GM03348 (cell line): ENCODE results near the gene TMEM63A.
A peak's percentile ranks its signal among the peaks of the same experiment; 100 is the strongest.

Source experiments
- DNase-seq: peaks from one replicate; pipeline ENCODE4 v3.0.0; 2012; ENCODE audit warnings: low spot score

The TMEM63A gene

DNA sequence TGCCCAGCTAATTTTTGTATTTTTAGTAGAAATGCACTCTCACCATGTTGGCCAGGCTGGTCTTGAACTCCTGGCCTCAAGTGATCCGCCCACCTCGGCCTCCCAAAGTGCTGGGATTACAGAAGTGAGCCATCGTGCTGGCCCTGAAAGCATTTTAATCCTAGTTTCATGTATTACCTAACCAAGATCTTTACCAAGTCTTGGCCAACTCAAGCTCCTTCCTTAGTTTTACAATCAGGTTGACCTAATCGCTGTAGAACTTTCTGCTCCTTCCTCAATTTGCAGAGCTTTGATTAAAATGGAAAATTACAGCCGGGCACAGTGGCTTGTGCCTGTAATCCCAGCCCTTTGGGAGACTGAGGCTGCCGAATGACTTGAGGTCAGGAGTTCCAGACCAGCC is 3.2 kb upstream of the TMEM63A start:
- no peak for DNase-seq

DNA sequence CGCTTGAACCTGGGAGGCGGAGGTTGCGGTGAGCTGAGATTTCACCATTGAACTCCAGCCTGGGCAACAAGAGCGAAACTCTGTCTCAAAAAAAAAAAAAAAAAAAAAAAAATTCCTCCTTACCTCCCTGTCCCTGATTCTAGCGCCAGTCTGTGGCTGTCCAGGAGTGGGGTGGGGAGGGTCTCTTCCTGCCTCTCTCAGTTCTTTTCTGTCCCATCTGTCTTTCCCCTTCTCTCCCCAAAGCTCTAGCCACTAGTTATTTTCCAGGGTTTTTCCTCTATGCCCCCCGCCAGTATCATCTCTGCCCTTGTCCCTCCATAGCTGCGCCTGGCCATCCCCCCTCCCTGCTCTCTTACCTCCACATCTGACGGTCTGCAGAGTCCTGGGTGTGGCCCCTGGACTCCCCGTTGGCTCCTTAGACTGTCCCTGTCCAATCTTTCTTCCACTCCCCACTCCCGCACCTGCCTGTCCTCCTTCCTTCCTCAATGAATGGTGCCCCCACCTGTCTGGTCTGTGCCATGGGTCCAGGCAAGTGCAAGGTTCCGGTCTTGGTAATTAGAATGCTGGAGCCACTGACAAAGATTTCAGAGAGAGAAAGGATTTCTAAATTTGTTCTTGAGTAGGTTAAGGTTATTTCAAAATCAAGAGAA is 1.6 kb upstream of the TMEM63A start:
- no peak for DNase-seq

DNA sequence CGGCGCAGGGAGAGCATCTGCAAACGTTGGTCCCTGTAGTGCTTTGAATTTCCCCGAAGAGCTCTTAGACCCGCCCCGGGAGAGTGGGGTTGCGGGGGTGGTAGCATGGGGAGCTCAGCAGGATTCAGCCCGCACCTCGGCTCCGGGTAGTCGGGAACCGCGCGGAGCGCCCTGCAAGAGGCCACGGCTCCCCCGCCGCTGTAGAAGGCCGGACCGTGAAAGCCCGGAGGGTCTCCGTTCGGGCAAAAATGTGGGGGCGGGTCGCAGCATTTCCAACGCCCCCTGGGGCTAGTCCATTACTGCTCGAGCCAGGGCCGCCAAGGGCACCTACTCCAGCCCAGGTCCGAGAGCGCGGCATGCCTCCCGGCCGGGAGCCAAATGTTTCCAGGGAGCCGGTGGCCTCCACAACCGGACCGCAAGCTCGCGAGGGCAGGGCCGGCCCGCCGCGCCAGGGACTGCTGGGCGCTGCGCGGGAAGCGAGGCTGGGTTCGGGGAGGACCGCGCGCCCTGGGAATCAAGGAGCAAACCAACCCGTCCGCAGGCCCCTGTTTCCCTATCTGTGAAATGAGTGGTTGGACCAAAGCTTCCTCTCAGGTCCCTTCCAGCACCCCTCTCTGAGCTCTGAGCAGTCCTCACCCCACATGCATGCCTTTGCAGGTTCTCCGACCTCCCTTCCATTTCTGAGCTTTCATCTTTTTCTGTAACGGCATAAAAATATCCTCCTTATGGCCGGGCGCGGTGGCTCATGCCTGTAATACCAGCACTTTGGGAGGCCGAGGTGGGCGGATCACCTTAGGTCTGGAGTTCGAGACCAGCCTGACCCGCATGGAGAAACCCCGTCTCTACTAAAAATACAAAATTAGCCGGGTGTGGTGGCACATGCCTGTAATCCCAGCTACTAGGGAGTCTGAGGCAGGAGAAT is 775 bp upstream of the TMEM63A start:
- peak; percentile 86 for DNase-seq

DNA sequence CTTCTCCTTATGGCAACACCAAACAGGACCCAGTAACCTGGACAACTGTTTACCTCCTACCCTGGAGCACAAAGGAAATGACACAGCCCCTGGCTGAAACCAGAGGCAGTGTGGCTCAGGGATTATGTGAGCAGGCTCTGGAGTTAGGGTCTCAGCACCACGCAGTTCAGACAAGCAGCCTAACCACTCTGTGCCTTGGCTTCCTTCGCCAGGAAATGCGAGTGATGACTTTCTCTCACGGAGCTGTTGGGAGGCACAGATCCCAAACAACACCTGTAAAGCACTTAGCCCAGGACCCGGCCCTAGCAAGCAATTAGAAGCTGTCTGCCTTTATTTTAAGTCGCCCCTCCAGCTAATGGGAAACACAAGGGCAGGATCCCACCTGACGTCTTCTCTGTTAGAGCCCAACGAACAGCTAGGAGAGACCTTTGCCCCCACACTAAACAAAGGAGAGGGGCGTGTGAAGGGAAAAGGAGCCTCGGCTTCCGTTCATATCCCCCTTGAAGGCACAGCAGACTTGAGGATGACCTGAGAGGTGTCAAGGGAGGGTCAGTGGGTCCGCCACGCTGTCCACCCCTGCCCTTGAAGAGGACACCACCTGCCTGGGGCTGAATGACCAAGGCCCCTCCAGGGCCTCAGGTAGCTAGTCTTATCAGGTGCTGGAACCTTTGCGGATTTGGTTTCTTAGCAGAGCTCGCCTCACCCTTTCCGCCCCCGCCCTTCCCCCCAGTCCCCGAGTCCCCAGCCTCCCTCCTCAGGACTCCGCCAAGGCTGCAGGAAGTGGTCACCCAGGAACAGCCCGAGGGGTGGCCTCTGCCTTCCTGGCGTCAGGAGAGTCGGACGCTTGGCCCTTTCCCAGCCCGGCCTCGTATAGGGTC is 860 bp downstream of the TMEM63A start:
- peak; percentile 76 for DNase-seq

DNA sequence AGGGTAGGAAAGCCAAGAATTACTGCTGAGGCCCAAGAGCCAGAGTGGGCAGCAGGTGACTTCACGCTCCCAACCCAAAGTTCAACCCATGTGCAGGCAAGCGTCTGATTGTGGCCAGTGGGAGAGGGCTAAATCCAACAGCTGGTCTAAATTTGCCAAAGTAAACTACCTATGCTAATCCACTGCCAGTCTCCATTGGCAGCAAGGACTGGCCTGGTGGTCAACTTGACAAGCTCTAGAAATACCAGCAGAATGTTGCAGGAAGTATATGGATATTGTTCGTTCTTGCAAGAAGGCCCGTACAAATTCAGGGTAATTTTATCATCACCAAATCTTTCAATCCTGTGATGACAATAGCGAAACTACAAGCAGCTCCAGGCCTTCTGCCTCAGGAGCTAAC is 1.5 kb downstream of the TMEM63A start:
- no peak for DNase-seq

DNA sequence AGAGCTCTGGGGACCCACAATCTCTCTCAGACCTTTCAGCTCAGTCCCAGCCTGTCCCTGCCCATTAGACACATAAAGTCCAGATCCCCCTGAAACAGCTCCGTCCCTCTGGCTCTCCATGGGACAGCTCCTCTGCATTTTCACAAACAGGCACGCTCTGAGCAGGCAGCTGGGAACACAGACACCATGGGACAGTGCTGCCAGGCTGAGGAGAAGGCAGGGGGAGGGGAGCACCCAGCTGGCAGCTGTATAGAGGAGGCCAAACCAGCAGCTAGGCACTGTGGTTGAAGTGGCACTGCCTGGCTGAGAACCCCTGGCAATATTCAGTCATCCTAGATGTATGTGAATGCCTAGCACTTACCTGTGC is 2.0 kb downstream of the TMEM63A start:
- no peak for DNase-seq

DNA sequence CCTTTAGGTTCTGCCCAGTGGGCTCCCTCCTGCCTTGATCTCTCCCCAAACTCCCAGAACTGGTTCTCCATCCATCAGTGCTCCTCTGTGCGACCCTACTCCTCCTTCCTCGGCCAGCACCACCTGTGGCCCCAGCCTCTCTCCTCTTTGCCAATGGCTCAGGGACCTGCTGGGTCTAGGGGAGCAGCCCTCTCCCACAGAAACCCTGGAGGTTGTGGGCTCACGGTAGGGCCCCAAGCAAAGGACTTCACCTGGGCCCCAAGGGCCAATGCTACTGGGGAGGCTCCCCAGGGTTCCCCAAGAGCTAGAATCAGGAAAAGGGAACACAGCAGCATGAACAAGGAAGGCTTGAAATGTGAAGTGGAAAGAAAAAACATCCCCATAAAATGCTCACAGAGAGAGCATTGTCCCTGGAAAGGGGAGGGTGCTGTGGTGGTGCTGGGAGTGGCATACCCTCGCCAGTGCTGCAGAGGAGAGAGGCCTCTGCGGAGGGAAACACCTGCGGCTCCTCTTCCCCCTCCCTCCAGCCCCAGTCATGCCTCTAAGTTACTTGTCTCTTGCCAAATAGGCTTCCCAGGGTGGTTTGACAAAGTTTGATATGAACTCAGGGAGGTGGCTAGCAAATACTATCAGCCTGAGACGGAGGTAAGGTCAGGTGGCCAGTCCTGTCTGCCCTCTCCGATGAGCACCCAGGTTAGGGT is 2.5 kb downstream of the TMEM63A start:
- DNase-seq: no peak

DNA sequence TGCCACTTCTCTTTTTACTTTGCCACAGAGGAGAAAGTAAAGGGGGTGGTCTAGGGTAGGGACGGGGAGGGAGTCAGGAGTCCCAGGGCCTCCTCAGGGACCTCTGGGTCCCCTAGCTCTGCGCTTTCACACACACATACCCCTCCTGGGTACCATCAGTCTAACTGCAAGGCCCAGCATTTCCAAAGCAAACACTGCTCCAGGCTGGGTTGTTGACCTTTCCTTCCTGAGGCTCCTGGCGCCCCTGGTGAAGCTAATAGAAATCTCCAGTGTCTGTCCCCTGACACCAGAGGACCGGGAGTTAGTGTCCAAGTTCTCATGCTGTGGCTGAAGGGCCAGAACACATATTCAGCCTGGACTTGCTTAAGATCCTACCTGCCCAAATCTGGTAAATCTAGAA is 3.9 kb downstream of the TMEM63A start:
- DNase-seq: no peak

DNA sequence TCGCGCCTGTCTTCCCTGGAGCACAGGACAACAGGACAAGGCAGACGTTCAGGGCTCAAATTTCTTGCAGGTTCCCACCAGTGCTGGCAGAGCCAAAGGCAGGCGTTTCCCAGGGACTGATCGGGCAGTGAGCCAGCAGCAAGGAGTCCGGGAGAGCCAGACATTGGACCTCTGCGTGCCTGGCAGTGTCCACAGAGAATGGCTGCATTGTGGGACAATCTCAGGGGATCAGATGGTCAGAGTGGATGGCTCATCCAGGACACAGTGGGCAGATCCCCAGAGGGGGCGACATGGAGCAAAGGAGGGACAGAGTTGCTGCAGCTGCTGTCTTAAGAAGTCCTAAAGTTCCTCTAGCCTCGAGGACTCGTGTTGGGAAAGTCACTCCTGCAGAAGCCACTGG is 4.6 kb downstream of the TMEM63A start:
- DNase-seq: peak; percentile 57

DNA sequence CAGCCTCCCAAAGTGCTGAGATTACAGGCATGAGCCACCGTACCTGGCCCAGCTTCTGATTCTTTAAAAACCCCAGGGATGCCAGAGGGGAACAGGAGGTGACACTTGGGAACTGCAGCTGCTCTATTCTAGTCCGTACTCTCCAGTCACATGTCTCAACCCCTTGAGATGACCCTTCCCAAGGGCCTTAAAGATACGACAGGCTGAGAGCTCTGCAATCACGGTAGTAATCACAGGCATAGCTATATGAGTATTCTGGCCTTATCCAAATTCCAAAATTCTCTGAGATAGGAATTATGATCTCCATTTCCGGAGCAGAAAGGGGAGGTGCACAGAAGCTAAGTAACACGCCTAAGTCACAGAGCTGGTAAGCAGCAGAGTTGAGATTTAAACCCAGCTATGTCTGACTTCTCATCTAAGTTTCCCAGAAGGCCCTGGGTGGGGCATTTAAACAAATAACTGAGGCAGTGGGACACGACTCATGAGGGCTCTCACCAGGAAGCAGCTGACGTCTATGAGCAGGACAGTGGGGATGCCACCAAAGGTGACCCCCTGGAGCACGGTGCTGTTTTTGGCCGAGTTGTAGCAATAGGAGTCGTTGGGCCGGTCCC is 5.2 kb downstream of the TMEM63A start:
- no peak for DNase-seq

DNA sequence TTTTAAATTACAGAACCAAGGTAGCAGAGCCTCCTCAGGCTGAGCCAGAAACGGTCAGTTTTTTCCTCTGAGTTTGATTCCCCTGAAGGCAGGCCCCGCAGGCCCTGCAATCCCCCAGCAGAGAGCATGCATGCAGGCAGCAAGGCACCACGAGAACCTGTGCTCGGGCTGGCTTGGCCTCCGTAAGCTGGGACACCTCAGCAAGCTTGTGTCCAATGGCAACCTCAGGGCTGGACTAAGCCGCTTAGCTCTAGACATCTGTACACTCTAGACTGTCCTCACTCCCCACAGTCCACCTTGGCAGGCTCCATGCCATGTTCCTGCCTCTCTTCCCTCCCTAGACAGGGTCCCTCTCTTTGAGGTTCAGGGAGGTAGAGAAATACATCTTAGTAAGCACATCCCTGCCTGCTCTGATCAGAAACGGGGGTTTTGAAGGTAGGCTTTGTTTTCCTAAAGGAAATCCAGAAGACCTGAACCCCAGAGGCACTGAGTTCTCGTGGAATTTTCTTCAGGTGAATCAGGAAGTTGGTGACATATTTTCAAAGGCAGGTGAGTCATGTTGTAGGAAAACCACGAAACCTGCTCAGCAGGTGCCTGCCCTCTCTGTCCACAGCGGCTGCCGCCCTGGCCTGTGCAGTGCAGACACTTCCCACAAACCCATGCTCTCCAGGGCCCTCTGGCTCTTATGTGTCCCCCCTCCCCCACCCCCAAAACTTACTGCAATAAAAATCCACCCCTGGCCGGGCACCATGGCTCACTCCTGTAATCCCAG is 7.0 kb downstream of the TMEM63A start:
- no peak for DNase-seq

DNA sequence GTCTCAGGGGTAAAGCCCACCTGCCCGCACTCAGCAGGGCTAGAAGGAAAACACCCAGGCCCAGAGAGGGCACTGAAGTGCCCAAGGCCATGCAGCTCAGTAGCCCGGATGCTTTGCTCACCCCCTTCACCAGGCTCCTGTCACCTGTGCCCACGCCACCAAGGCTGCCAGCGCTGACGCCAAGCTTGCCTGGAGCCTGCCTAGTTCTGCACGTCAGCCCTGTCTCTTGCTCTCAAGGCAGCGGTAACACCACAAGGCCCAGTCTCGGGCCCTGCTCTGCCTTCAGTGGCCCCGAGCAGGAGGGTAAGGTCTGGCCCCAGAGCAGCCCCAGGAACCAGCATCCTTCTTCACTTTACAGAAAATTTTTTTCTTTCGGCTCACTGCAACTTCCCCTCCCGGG is 7.7 kb downstream of the TMEM63A start:
- no peak for DNase-seq

DNA sequence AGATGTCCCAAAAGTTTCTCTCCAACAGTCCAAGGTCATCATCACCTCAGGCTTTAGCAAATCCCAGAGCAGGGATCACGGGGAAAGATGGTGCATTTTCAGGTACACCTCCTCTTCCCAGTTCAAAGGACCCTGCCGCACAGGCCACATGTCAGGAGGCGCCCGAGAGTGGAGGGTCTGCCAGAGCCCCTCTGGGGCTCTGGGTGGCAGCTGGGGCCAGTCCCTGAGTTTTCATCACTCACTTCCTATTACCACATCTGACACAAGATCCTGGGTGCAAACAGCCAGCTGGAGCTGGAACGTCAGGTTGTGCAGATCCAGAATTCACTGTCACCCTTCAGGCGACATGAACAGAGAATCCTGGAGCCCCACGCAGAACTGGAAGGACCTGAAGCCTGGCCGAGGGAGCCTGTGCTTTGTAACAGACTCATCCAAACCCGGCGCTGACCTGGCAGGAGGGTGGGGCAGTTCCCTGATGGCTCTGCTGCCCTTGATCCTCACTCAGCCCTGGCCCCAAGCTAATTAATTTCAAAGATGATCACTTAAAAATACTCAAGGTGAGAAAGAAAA is 8.8 kb downstream of the TMEM63A start:
- no peak for DNase-seq

DNA sequence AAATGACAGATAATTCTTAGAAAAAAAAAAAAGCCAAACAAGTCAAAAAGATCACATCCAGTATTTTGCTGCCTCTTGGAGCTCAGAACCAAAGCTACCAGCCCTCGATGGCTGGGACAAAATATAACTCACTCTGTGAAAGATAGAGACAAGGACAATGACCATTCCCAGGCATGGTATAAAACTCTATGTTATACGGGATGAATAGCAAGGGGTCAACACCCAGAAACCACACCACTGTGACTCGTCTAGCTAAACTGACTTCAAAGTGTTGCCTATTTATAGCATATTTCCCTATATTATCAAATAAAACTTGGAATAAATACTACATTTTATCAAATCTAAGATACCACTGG is 10.1 kb downstream of the TMEM63A start:
- no peak for DNase-seq

DNA sequence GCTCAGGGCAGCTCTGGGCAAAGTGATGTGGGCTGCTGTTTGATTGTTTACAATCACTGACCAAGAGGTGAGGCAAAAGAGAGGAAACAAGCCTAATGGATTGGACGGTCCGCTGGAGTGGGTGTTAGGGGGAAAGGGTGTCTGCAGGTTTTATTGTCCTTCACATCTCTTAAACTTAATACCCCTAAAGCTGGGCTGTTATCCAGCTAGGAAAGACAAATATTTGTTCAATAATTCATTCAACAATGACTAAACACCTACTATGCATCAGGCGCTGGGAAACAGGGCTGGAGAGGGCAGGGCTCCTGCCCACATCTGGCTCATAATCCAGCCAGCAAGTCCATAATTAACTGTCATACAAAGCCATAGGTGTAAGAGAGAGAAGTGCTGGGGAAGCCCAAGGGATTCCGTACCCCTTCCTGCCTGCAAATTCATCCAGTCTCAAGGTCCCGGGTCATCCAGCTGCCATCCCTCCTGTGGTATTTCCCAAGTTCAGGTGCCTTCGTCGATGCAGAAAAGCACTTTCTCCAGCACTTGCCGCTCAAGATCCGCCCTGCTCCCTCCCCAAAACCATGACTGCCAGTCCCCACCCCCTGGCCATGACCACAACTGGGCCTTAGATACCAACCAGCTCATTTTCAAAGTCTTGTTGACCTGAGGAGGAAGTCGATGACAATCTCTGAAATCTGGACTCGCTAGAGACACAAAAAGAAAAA is 10.7 kb downstream of the TMEM63A start:
- no peak for DNase-seq

DNA sequence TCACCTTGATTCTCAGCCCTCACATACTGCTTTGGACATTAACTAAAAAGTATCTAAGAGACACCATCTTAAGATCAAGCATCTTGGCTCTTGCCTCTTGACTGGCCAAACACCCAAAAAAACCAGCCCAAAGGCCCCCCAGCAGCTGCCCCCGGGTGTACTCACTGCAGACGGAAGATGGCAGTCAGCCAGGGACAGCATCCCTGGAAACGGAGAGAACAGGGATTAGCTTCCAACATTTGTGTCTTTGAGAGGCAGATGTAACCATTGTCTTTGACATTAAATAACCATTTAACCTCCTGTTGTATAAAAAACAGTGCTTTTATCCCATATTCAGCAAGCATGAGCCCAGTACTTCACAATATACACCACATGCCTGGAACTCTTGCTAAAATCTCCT is 11.3 kb downstream of the TMEM63A start:
- no peak for DNase-seq

DNA sequence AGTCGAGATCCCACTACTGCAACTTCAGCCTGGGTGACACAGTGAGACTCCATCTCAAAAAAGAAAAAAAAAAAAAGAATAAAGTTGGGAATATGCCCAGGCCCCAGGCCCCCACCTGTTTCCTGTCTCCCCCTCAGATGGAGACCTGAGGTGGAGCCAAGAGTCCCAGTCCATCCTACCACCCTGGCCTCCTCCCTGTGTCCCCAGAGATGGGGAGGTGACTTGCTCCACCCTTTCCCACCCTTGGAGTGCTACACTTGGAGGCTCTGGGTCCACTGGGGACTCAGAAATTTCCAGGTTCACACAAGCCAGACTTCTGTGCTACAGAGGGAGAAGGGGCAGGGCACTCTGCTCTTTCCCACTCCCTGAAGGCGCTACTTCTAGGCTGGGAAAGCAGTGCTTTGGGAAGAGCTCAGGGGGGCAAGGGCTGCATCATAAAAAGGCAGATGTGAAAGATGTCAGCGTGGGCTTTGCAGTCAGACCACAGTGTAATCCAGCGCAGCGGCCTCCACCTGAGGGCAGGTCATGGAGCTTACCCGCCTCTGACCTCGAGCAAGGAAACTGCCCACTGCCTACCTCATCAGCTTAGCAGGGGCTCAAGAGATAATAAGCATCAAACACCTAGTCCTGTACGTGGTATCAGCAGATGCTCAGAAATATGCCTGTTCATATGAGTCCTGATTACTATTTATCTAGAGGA is 13.4 kb downstream of the TMEM63A start:
- no peak for DNase-seq

DNA sequence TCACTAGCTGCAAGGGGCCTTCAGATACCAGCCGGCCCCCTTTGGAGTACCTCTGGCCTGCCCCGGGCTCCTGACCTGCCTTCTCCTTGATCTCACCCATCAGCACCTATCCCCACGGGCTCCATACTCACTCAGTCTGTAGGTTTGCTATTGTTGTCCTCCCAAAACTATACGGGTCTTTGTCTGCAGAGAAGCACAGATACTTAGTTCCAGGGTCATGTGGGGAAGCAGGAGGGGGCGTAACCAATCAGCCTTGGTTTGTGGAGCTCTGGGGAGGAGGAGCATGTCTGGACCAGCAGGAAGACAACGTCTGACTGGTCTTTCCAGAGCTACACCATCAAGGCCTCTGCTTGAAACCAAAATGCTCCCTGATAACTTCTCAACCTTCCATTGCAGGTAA is 15.2 kb downstream of the TMEM63A start:
- no peak for DNase-seq
